Lung microvascular endothelial cell (primary cell): ENCODE data around the gene DCAF11. TPM values are rescaled to one million over a fixed set of nuclear protein-coding genes. Genes with fewer than 3 reads are reported as not detected.

Experiments
- DNase-seq, 2 donors: peaks; one replicate each; pipeline versions ENCODE4 v3.0.0 to v3.0.0-alpha.2; 2010; ENCODE audit warnings: low read depth in 2 of 2
- total RNA-seq: library from RNA; depleted of rRNA; stranded (reverse); fragments of >200 nt; gene quantifications from 2 replicates; pipeline ENCODE4 v1.2.1, GENCODE V29; 2014

DCAF11 gene
- total RNA-seq, 1 donor from 2014 or later: 77.8 TPM

- DNase-seq: no peak
Observed at GRCh38 chr14:24117179-24117578, 2.6 kb downstream of the DCAF11 start.

GRCh38 chr14:24119691-24120090, 5.1 kb downstream of the DCAF11 start:
- no peak for DNase-seq

GRCh38 chr14:24121210-24121609, 6.6 kb downstream of the DCAF11 start:
- no peak for DNase-seq

DNA sequence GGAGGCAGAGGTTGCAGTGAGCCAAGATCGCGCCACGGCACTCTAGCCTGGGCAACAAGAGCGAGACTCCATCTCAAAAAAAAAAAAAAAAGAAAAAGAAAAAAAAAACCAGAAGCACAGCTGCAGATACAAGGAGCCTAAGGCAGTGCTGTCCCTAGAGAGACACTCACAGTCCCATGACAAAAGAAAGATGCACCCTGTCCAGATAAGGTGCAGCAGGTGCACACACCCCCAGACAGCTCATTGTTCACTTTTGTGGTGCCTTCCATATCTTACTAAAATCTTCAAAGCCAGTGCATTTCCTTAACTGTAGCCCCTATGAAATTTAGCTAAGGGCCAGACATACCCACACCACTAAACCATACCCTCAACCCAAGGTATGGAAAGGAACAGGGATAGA, 7.8 kb downstream of the DCAF11 start:
- DNase-seq: no peak

DNA sequence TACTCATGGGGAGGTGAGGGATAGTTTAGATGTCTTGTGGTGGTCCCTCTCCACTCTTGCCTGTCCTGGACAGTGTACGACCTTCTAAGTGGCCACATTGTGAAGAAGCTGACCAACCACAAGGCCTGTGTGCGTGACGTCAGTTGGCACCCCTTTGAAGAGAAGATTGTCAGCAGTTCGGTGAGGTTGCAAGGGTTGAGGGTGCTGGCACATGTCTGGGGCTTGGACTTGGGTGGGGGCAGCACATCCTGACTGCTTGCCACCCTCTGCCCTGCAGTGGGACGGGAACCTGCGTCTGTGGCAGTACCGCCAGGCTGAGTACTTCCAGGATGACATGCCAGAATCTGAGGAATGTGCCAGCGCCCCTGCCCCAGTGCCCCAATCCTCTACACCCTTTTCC, 8.3 kb downstream of the DCAF11 start:
- DNase-seq: no peak

- DNase-seq: no peak
Observed at GRCh38 chr14:24123424-24124417, 9.1 kb downstream of the DCAF11 start.

GRCh38 chr14:24126939-24127338, 12.4 kb downstream of the DCAF11 start:
- no peak for DNase-seq

DNA sequence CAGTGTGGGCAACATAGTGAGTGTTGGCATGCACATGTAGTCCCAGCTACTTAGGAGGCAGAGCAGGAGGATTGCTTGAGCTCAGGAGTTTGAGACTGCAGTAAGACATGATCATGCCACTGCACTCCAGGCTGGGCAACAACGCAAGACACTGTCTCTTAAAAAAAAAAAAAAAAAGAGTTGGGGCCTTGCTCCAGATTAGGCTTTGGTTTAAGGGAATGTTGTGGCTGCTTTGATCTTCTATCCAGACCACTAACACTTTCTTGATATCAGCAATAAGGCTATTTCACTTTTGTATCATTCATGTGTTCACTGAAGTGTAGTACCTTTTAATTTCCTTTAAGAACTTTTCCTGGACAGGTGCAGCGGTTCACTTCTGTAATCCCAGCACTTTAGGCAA, 13.1 kb downstream of the DCAF11 start:
- no peak for DNase-seq

GRCh38 chr14:24129410-24129998, 14.9 kb downstream of the DCAF11 start:
- no peak for DNase-seq

DNA sequence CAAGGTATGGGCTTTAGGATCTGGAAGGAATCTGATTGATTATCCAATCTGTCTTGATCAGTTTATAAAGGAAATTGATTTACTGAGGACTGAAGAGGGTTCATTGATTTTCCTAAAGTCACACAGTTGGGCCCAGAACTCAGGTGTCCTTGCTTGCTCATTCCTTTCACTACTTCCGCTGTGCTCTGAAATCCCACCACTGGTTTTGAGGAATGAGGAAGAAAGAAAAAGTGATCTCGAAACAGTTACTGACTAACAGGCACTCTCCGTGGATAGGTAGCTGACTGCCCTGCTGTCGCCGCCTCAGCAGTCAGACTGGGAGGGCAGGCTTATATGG, 15.8 kb downstream of the DCAF11 start, which contains the start of gene FITM1:
FITM1 (plus strand) TSS at position 280 of the 337 bp plus-strand sequence. CDS start 905 bp downstream, outside the sequence.
- no peak for DNase-seq

GRCh38 chr14:24130717-24131548, 16.4 kb downstream of the DCAF11 start:
- peak in 1 of 2 donors; percentile 82 for DNase-seq

DNA sequence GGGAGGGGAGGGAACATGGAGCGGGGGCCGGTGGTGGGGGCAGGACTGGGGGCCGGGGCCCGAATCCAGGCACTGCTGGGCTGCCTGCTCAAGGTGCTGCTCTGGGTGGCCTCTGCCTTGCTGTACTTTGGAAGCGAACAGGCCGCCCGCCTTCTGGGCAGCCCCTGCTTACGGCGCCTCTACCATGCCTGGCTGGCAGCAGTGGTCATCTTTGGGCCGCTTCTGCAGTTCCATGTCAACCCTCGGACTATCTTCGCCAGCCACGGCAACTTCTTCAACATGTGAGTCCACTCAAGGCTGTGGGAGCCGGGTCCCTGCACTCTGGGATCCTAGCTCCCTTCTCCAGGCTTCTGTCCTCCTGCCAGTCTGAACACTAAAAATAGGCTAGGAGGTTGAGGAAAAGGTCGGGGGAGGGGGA, 17.0 kb downstream of the DCAF11 start:
- DNase-seq: no peak

- peak in 1 of 2 donors; percentile 34 for DNase-seq
Observed at GRCh38 chr14:24132061-24132685, 17.6 kb downstream of the DCAF11 start.

DNA sequence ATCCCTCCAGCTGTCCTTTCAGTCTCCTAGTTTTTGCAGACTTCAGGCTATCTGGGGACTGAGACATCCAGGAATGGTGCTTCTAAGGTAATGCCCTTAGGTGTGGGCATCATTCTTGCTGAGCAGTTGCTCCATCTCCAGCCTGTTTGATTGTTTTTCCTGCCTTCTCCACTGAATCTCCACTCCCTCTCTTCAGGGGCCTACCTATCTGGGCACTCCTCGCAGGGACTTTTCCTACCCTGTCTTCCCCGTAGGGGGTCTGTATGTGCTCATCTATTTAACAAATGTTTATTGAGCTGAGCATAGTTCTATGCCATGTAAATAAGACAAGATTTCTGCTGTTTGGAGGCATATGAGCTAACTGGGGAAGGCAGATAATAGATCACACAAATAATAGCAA, 18.4 kb downstream of the DCAF11 start:
- no peak for DNase-seq

GRCh38 chr14:24133735-24134134, 19.2 kb downstream of the DCAF11 start:
- DNase-seq: no peak

GRCh38 chr14:24135584-24135833, 20.9 kb downstream of the DCAF11 start:
- no peak for DNase-seq

- DNase-seq: peak; percentile 92 to 93
Observed at GRCh38 chr14:24135834-24136683, 21.5 kb downstream of the DCAF11 start, which contains the start of gene PSME1. PSME1 (plus strand) TSS chr14:24136194; CDS start chr14:24136263, 69 bp downstream.

- no peak for DNase-seq
Observed at GRCh38 chr14:24136684-24137528, 22.3 kb downstream of the DCAF11 start.

DNA sequence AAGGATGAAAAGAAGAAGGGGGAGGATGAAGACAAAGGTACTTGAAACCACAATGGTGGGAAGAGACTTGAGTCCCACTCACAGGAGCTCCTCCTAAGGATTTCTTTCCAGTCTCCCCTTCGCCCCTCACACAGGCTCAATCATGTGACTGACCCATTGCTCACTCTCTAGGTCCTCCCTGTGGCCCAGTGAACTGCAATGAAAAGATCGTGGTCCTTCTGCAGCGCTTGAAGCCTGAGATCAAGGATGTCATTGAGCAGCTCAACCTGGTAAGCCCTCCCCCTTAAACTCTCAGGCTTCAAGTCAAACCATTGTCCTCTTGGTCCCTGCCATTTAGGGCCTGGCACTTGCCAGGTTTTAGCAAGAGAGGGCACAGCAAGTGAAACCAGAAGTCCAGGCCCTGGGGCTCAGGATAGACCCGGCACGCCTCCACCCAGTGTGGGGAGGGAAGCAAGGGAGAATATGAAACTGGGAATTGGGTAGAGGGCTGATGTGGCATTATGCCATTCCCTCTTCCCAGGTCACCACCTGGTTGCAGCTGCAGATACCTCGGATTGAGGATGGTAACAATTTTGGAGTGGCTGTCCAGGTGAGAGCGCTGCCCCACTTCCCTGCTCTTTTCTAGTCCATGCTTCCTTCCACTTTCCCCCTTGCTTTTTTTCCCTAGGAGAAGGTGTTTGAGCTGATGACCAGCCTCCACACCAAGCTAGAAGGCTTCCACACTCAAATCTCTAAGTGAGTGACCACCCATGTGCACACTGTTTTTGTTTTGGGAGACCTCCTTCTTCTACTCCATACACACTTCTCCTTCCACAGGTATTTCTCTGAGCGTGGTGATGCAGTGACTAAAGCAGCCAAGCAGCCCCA, 23.2 kb downstream of the DCAF11 start:
- DNase-seq: no peak
